Measurements from ENCODE around the gene ATG2B. TPM values are rescaled to one million over a fixed set of nuclear protein-coding genes. Genes with fewer than 3 reads are reported as not detected.
A peak's percentile ranks its signal among the peaks of the same experiment; 100 is the strongest.

Gene ATG2B
- total and polyA plus RNA-seq, 2 donors: 9.6 to 15.2 TPM

DNA sequence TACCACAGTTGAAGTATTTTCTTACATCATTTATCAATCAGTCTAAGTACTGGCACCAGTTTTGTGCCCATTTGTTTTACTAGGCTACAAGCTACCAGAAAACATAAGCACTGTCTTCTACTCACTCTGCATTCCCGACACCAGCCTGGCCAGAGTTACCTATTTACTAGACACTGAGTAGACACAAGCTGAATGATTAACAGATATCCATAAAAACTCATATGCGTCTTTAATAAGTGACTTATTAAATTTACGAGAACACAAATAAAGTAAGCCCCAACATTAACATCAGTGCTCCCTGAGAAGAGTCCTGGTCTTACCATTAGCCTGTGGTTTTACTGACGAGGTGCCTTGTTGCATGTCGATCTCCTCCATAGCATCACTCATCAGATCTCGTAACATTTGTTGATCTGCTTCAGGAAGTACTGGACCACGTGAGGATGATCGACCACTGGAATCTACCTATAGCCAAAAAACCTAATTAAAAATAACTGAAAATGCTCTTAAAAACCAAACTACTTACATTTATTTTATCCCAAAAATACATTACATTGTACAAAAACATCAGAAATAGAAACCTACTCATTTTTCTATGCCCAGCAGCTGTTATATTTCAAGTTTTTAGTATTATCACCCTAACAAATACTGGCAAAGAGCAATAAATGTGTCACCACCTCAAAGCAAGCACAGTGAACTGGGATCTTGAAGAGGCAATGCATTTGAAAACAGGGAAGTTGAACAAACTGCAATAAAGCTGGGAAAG is 53.8 kb downstream of the ATG2B start:
- H3K36me3 ChIP-seq (ENCODE audit: control insufficient read depth in 2 of 2, insufficient read depth in 2 of 2, low read length in 1 of 2): peaks cover 38 to 54% of the 10 kb centered on the region in 2 donors
- 98% methylated on average over 8 of the region's 8 CpGs for WGBS
- DNase-seq (ENCODE audit: low read depth in 6 of 9, low spot score in 9 of 9): no peak

GRCh38 chr14:96307434-96307833 is 55.7 kb downstream of the ATG2B start:
- H3K4me1 ChIP-seq (ENCODE audit: control insufficient read depth in 2 of 2, insufficient read depth in 2 of 2, low read length in 2 of 2): no peaks in the 10 kb centered on the region
- 98% methylated on average over 4 of the region's 4 CpGs for WGBS
- H3K4me3 ChIP-seq (ENCODE audit: low read length in 2 of 2): no peak overlapping the region
- H3K9me3 ChIP-seq (ENCODE audit: control insufficient read depth in 2 of 2, insufficient read depth in 1 of 2, low read length in 1 of 2): no peaks in the 10 kb centered on the region
- no peak for DNase-seq (ENCODE audit: low read depth in 6 of 9, low spot score in 9 of 9)
- H3K27me3 ChIP-seq (ENCODE audit: control insufficient read depth in 2 of 2, insufficient read depth in 1 of 2, low read length in 1 of 2): no peaks in the 10 kb centered on the region
- peaks cover 46 to 59% of the 10 kb centered on the region in 2 donors for H3K36me3 ChIP-seq (ENCODE audit: control insufficient read depth in 2 of 2, insufficient read depth in 2 of 2, low read length in 1 of 2)
- H3K27ac ChIP-seq (ENCODE audit: low read depth in 1 of 2, low read length in 1 of 2): no peak overlapping the region

More for the DNA sequence above, 53.8 kb downstream of the ATG2B start:
- H3K4me3 ChIP-seq (ENCODE audit: low read length in 2 of 2): no peak overlapping the region
- H3K9me3 ChIP-seq (ENCODE audit: control insufficient read depth in 2 of 2, insufficient read depth in 1 of 2, low read length in 1 of 2): no peaks in the 10 kb centered on the region
- H3K4me1 ChIP-seq (ENCODE audit: control insufficient read depth in 2 of 2, insufficient read depth in 2 of 2, low read length in 2 of 2): no peaks in the 10 kb centered on the region
- no peak overlapping the region for H3K27ac ChIP-seq (ENCODE audit: low read depth in 1 of 2, low read length in 1 of 2)
- H3K27me3 ChIP-seq (ENCODE audit: control insufficient read depth in 2 of 2, insufficient read depth in 1 of 2, low read length in 1 of 2): no peaks in the 10 kb centered on the region

- Histone ChIP-seq H3K9me3 (ENCODE audit: control insufficient read depth in 2 of 2, insufficient read depth in 1 of 2, low read length in 1 of 2) (no peaks in the 10 kb centered on the region), H3K27ac (ENCODE audit: low read depth in 1 of 2, low read length in 1 of 2) (no peak overlapping the region), H3K36me3 (ENCODE audit: control insufficient read depth in 2 of 2, insufficient read depth in 2 of 2, low read length in 1 of 2) (peaks cover 46 to 56% of the 10 kb centered on the region in 2 donors), H3K27me3 (ENCODE audit: control insufficient read depth in 2 of 2, insufficient read depth in 1 of 2, low read length in 1 of 2) (no peaks in the 10 kb centered on the region), H3K4me3 (ENCODE audit: low read length in 2 of 2) (no peak overlapping the region), H3K4me1 (ENCODE audit: control insufficient read depth in 2 of 2, insufficient read depth in 2 of 2, low read length in 2 of 2) (no peaks in the 10 kb centered on the region)
- no peak for DNase-seq (ENCODE audit: low read depth in 6 of 9, low spot score in 9 of 9)
- 94% methylated on average over 9 of the region's 9 CpGs for WGBS
Observed at GRCh38 chr14:96304956-96305355, 58.2 kb downstream of the ATG2B start.

DNA sequence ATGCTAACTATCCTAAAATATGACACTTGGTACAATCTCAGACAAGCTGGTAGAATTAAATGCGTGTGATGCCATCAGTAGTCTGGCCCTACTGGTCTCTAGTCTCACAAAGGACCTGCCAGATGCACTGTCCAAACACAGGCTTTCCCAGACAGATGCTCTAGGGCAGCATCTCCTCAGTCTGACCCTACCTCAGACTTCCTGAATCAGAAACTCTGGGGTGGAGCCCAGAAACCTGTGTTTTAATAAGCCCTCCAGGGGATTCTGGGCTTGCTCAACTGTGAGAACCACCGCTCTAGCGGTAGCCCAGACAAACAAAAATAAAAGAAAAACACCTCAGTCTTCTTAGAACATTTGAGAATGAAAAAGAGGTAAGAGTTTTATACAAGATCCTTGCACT is 59.2 kb downstream of the ATG2B start:
- no peaks in the 10 kb centered on the region for H3K4me1 ChIP-seq (ENCODE audit: control insufficient read depth in 2 of 2, insufficient read depth in 2 of 2, low read length in 2 of 2)
- DNase-seq (ENCODE audit: low read depth in 6 of 9, low spot score in 9 of 9): no peak
- no peak overlapping the region for H3K4me3 ChIP-seq (ENCODE audit: low read length in 2 of 2)
- WGBS: 100% methylated on average over 3 of the region's 3 CpGs
- H3K9me3 ChIP-seq (ENCODE audit: control insufficient read depth in 2 of 2, insufficient read depth in 1 of 2, low read length in 1 of 2): no peaks in the 10 kb centered on the region
- H3K36me3 ChIP-seq (ENCODE audit: control insufficient read depth in 2 of 2, insufficient read depth in 2 of 2, low read length in 1 of 2): peaks cover 43 to 54% of the 10 kb centered on the region in 2 donors
- H3K27me3 ChIP-seq (ENCODE audit: control insufficient read depth in 2 of 2, insufficient read depth in 1 of 2, low read length in 1 of 2): no peaks in the 10 kb centered on the region
- peak overlapping the region in 1 of 2 donors; percentile 18 for H3K27ac ChIP-seq (ENCODE audit: low read depth in 1 of 2, low read length in 1 of 2)

- WGBS: 80% methylated on average over 3 of the region's 3 CpGs
- peaks cover 22 to 30% of the 10 kb centered on the region in 2 donors for H3K36me3 ChIP-seq (ENCODE audit: control insufficient read depth in 2 of 2, insufficient read depth in 2 of 2, low read length in 1 of 2)
- no peak overlapping the region for H3K4me3 ChIP-seq (ENCODE audit: low read length in 2 of 2)
- H3K27me3 ChIP-seq (ENCODE audit: control insufficient read depth in 2 of 2, insufficient read depth in 1 of 2, low read length in 1 of 2): no peaks in the 10 kb centered on the region
- H3K9me3 ChIP-seq (ENCODE audit: control insufficient read depth in 2 of 2, insufficient read depth in 1 of 2, low read length in 1 of 2): no peaks in the 10 kb centered on the region
- no peaks in the 10 kb centered on the region for H3K4me1 ChIP-seq (ENCODE audit: control insufficient read depth in 2 of 2, insufficient read depth in 2 of 2, low read length in 2 of 2)
- DNase-seq (ENCODE audit: low read depth in 6 of 9, low spot score in 9 of 9): no peak
- H3K27ac ChIP-seq (ENCODE audit: low read depth in 1 of 2, low read length in 1 of 2): no peak overlapping the region
Observed at GRCh38 chr14:96299441-96299840, 63.7 kb downstream of the ATG2B start.

GRCh38 chr14:96297997-96298515 is 65.1 kb downstream of the ATG2B start:
- no peak overlapping the region for H3K27ac ChIP-seq (ENCODE audit: low read depth in 1 of 2, low read length in 1 of 2)
- no peak overlapping the region for H3K4me3 ChIP-seq (ENCODE audit: low read length in 2 of 2)
- no peak for DNase-seq (ENCODE audit: low read depth in 6 of 9, low spot score in 9 of 9)
- peaks cover 19 to 21% of the 10 kb centered on the region in 2 donors for H3K36me3 ChIP-seq (ENCODE audit: control insufficient read depth in 2 of 2, insufficient read depth in 2 of 2, low read length in 1 of 2)
- no peaks in the 10 kb centered on the region for H3K27me3 ChIP-seq (ENCODE audit: control insufficient read depth in 2 of 2, insufficient read depth in 1 of 2, low read length in 1 of 2)
- H3K9me3 ChIP-seq (ENCODE audit: control insufficient read depth in 2 of 2, insufficient read depth in 1 of 2, low read length in 1 of 2): no peaks in the 10 kb centered on the region
- no peaks in the 10 kb centered on the region for H3K4me1 ChIP-seq (ENCODE audit: control insufficient read depth in 2 of 2, insufficient read depth in 2 of 2, low read length in 2 of 2)
- 96% methylated on average over 4 of the region's 4 CpGs for WGBS

DNA sequence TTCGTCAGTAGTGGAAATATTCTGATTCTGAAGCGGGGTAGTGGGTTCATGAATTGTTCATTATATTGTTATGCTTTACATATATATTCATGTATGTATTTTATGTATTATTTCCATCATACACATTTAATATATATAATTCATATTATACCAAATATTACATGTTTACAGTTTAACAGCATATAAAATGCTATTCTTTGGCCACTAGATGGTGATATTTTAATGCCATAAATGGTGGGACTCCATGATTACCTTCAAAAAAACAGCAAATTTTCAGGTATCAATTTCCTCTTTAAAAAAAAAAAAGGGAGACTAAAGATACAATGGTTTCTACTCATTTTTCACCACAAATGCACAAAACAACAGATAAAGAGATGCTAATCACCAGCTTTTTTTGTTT is 66.1 kb downstream of the ATG2B start:
- Histone ChIP-seq H3K36me3 (ENCODE audit: control insufficient read depth in 2 of 2, insufficient read depth in 2 of 2, low read length in 1 of 2) (peaks cover 16 to 19% of the 10 kb centered on the region in 2 donors), H3K27me3 (ENCODE audit: control insufficient read depth in 2 of 2, insufficient read depth in 1 of 2, low read length in 1 of 2) (no peaks in the 10 kb centered on the region), H3K27ac (ENCODE audit: low read depth in 1 of 2, low read length in 1 of 2) (no peak overlapping the region), H3K4me3 (ENCODE audit: low read length in 2 of 2) (no peak overlapping the region), H3K4me1 (ENCODE audit: control insufficient read depth in 2 of 2, insufficient read depth in 2 of 2, low read length in 2 of 2) (no peaks in the 10 kb centered on the region), H3K9me3 (ENCODE audit: control insufficient read depth in 2 of 2, insufficient read depth in 1 of 2, low read length in 1 of 2) (no peaks in the 10 kb centered on the region)
- WGBS: over 99% methylated on average over 2 of the region's 2 CpGs
- peak in 2 of 9 donors; percentile 5 to 35 for DNase-seq (ENCODE audit: low read depth in 6 of 9, low spot score in 9 of 9)

DNA sequence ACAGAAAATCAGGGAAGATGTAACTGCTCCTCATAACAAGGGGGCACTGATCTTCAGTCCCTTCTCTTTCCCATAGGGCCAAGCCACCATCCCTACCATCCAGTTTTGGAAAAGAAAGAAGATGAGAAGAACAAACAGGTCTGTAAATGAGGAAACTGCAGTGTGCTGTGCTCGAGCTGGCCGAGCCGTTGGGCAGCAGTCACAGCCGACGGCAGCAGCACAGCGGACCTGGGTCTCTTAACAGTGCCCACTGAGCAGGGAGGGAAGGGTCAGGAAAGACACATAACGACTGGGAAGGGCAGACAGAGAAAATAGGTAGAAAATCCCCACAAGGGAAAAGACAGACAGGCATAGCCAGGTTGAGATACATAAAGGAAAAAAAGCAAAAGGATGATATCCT is 68.9 kb downstream of the ATG2B start:
- Histone ChIP-seq H3K36me3 (ENCODE audit: control insufficient read depth in 2 of 2, insufficient read depth in 2 of 2, low read length in 1 of 2) (peaks cover 16 to 19% of the 10 kb centered on the region in 2 donors), H3K9me3 (ENCODE audit: control insufficient read depth in 2 of 2, insufficient read depth in 1 of 2, low read length in 1 of 2) (no peaks in the 10 kb centered on the region), H3K27me3 (ENCODE audit: control insufficient read depth in 2 of 2, insufficient read depth in 1 of 2, low read length in 1 of 2) (no peaks in the 10 kb centered on the region), H3K4me1 (ENCODE audit: control insufficient read depth in 2 of 2, insufficient read depth in 2 of 2, low read length in 2 of 2) (no peaks in the 10 kb centered on the region), H3K4me3 (ENCODE audit: low read length in 2 of 2) (no peak overlapping the region), H3K27ac (ENCODE audit: low read depth in 1 of 2, low read length in 1 of 2) (no peak overlapping the region)
- 98% methylated on average over 7 of the region's 7 CpGs for WGBS
- DNase-seq (ENCODE audit: low read depth in 6 of 9, low spot score in 9 of 9): no peak

- WGBS: 100% methylated on average over 1 of the region's 1 CpG
- Histone ChIP-seq H3K9me3 (ENCODE audit: control insufficient read depth in 2 of 2, insufficient read depth in 1 of 2, low read length in 1 of 2) (no peaks in the 10 kb centered on the region), H3K4me3 (ENCODE audit: low read length in 2 of 2) (no peak overlapping the region), H3K27me3 (ENCODE audit: control insufficient read depth in 2 of 2, insufficient read depth in 1 of 2, low read length in 1 of 2) (no peaks in the 10 kb centered on the region), H3K36me3 (ENCODE audit: control insufficient read depth in 2 of 2, insufficient read depth in 2 of 2, low read length in 1 of 2) (peaks cover 24 to 34% of the 10 kb centered on the region in 2 donors), H3K27ac (ENCODE audit: low read depth in 1 of 2, low read length in 1 of 2) (no peak overlapping the region), H3K4me1 (ENCODE audit: control insufficient read depth in 2 of 2, insufficient read depth in 2 of 2, low read length in 2 of 2) (no peaks in the 10 kb centered on the region)
- no peak for DNase-seq (ENCODE audit: low read depth in 6 of 9, low spot score in 9 of 9)
Observed at GRCh38 chr14:96287856-96288255, 75.3 kb downstream of the ATG2B start.

All from thymus (tissue), 11 donors.